Brain microvascular endothelial cell (primary cell): Measurements from ENCODE around the gene PTCRA.

Experiments
- DNase-seq: peaks from one replicate; pipeline ENCODE4 v3.0.0-alpha.2; 2020
- H3K27ac ChIP-seq: fragments of 250-450 bp; sonication (Bioruptor Pico); 2 replicates; pipeline ENCODE4 v1.5.1; 2020; ENCODE audit warnings: mild to moderate bottlenecking, moderate library complexity
- H3K27me3 ChIP-seq: fragments of 250-450 bp; sonication (Bioruptor Pico); replicated peaks from 2 replicates; pipeline ENCODE4 v1.5.1; 2020; ENCODE audit warnings: mild to moderate bottlenecking
- H3K36me3 ChIP-seq: fragments of 250-450 bp; sonication (Bioruptor Pico); replicated peaks from 2 replicates; pipeline ENCODE4 v1.5.1; 2020; ENCODE audit warnings: mild to moderate bottlenecking
- H3K4me3 ChIP-seq: 2 replicates; pipeline ENCODE4 v1.5.1; 2011; ENCODE audit warnings: low read depth, mild to moderate bottlenecking, control low read depth, low read length, moderate library complexity
- in situ Hi-C: cut with HindIII; loops from 2 replicates; pipeline ENCODE4 v1.10.0; 2017; ENCODE audit warnings: low sequenced_read_pairs, low pct_ligation_motif_present
- TF ChIP-seq, protein P1 (sequence below): IDR thresholded peaks from 2 replicates; pipeline ENCODE4 v1.5.1; 2011; ENCODE audit warnings: low read depth, mild to moderate bottlenecking, moderate library complexity, low read length, control low read depth, inconsistent platforms; ENCODE audit errors: missing control alignments

PTCRA gene, protein sequence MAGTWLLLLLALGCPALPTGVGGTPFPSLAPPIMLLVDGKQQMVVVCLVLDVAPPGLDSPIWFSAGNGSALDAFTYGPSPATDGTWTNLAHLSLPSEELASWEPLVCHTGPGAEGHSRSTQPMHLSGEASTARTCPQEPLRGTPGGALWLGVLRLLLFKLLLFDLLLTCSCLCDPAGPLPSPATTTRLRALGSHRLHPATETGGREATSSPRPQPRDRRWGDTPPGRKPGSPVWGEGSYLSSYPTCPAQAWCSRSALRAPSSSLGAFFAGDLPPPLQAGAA

DNA sequence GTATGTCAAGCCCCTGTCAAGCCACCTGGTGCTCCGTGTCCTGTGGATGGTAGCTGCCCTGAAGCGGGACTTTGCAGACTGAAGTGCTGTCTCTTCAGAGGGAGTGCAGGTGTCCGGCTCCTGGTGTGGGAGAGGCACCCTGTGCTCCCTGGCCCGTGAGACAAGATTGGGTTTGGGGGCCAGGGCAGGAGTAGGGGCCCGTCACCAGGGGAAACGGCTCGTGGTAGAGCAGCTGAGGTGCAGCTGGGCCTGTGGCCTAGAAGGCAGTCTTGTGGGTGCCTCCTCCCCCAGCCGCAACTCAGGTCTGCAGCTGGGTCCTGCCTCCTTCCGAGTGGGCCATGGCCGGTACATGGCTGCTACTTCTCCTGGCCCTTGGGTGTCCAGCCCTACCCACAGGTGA is at the start of gene PTCRA:
PTCRA (plus strand) TSS at position 322 of the 400 bp plus-strand sequence; CDS start at position 339, 17 bp downstream.
- no peak for DNase-seq
- in situ Hi-C loops, result no loop called here
- Histone ChIP-seq H3K4me3 (no peak within 1 kb of the TSS), H3K36me3 (no peaks in the 10 kb centered on the region), H3K27me3 (no peaks in the 10 kb centered on the region), H3K27ac (no peak within 1 kb of the TSS)
- TF ChIP-seq, protein P1, sequence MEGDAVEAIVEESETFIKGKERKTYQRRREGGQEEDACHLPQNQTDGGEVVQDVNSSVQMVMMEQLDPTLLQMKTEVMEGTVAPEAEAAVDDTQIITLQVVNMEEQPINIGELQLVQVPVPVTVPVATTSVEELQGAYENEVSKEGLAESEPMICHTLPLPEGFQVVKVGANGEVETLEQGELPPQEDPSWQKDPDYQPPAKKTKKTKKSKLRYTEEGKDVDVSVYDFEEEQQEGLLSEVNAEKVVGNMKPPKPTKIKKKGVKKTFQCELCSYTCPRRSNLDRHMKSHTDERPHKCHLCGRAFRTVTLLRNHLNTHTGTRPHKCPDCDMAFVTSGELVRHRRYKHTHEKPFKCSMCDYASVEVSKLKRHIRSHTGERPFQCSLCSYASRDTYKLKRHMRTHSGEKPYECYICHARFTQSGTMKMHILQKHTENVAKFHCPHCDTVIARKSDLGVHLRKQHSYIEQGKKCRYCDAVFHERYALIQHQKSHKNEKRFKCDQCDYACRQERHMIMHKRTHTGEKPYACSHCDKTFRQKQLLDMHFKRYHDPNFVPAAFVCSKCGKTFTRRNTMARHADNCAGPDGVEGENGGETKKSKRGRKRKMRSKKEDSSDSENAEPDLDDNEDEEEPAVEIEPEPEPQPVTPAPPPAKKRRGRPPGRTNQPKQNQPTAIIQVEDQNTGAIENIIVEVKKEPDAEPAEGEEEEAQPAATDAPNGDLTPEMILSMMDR, result no peak

- in situ Hi-C loops, result loop anchor here (25.0 kb wide), 1 partner anchor 208 kb away; no protein-coding TSS in a partner anchor
- no peak overlapping the region for H3K4me3 ChIP-seq
- H3K36me3 ChIP-seq, result peaks cover 2% of the 10 kb centered on the region
- H3K27me3 ChIP-seq, result no peaks in the 10 kb centered on the region
- H3K27ac ChIP-seq, result no peak overlapping the region
- TF ChIP-seq, protein P1, result no peak
- no peak for DNase-seq
These were observed 45.5 kb upstream of the PTCRA start for GRCh38 chr6:42870145-42870936.

GRCh38 chr6:42871711-42872110 is 44.1 kb upstream of the PTCRA start:
- Histone ChIP-seq H3K4me3 (no peak overlapping the region), H3K27ac (no peak overlapping the region), H3K27me3 (no peaks in the 10 kb centered on the region), H3K36me3 (peaks cover 2% of the 10 kb centered on the region)
- DNase-seq, result no peak
- TF ChIP-seq, protein P1, result no peak
- in situ Hi-C loops, result loop anchor here (25.0 kb wide), 1 partner anchor 209 kb away; no protein-coding TSS in a partner anchor

GRCh38 chr6:42873313-42873712 is 42.5 kb upstream of the PTCRA start:
- Histone ChIP-seq H3K36me3 (no peaks in the 10 kb centered on the region), H3K4me3 (no peak overlapping the region), H3K27me3 (no peaks in the 10 kb centered on the region), H3K27ac (no peak overlapping the region)
- in situ Hi-C loops, result loop anchor here (25.0 kb wide), 1 partner anchor 211 kb away; no protein-coding TSS in a partner anchor
- TF ChIP-seq, protein P1, result no peak
- DNase-seq, result no peak

DNA sequence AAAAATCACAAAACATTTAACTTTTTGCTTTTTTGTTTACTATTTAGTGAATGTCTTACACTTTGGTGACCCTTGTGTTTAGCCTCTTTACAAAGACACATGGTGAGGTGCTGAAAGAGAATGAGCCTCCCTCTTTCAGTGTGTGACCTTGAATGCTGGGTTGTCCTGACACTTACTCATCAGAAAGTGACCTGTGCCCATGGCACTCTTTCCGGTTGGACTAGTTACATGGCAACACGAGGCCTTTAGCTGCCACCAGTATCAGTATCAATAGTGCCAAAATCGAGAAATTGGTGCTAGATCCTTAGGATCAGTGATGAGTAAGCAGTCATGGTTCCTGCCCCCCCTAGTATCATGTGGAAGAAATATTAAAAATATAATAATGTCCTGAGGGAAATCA is 38.2 kb upstream of the PTCRA start:
- in situ Hi-C loops, result no loop called here
- TF ChIP-seq, protein P1, result no peak
- Histone ChIP-seq H3K27ac (no peak overlapping the region), H3K4me3 (no peak overlapping the region), H3K27me3 (no peaks in the 10 kb centered on the region), H3K36me3 (peaks cover 8% of the 10 kb centered on the region)
- no peak for DNase-seq
